ENCODE measurements around the gene PCID2. TPM values are rescaled to one million over a fixed set of nuclear protein-coding genes. Genes with fewer than 3 reads are reported as not detected.

The PCID2 gene
- total RNA-seq, 1 donor from 2014 or later = 44.9 TPM

GRCh38 chr13:113169277-113170272 lies 38.9 kb downstream of the PCID2 start:
- H3K27ac ChIP-seq = no peak overlapping the region
- no peak overlapping the region for H3K4me3 ChIP-seq
- intact Hi-C loops (cut with DNase I) = no loop called here
- no peak for DNase-seq (ENCODE audit: extremely low spot score in 2 of 2)
- TF ChIP-seq CTCF (IDR thresholded peaks at IDR 0.05) (no peak), POLR2A (IDR thresholded peaks at IDR 0.05) (no peak), POLR2AphosphoS5 (IDR thresholded peaks at IDR 0.05; ENCODE audit: insufficient read depth in 1 of 2, low read depth in 1 of 2) (no peak)
- no peaks in the 10 kb centered on the region for H3K4me1 ChIP-seq
- no peaks in the 10 kb centered on the region for H3K27me3 ChIP-seq
- no peaks in the 10 kb centered on the region for H3K9me3 ChIP-seq
- peaks cover 0 to 8% of the 10 kb centered on the region in 2 donors for H3K36me3 ChIP-seq

- DNase-seq (ENCODE audit: extremely low spot score in 2 of 2) = no peak
- Histone ChIP-seq H3K9me3 (no peaks in the 10 kb centered on the region), H3K36me3 (peaks cover 0 to 8% of the 10 kb centered on the region in 2 donors), H3K27me3 (no peaks in the 10 kb centered on the region), H3K4me3 (no peak overlapping the region), H3K27ac (no peak overlapping the region), H3K4me1 (no peaks in the 10 kb centered on the region)
- TF ChIP-seq POLR2AphosphoS5 (IDR thresholded peaks at IDR 0.05; ENCODE audit: insufficient read depth in 1 of 2, low read depth in 1 of 2) = no peak
- TF ChIP-seq CTCF (IDR thresholded peaks at IDR 0.05) = no peak
- no peak for TF ChIP-seq POLR2A (IDR thresholded peaks at IDR 0.05)
- intact Hi-C loops (cut with DNase I) = no loop called here
Measured at GRCh38 chr13:113168211-113168610, 40.3 kb downstream of the PCID2 start.

- H3K36me3 ChIP-seq = peaks cover 0 to 8% of the 10 kb centered on the region in 2 donors
- intact Hi-C loops (cut with DNase I) = no loop called here
- no peaks in the 10 kb centered on the region for H3K4me1 ChIP-seq
- H3K27ac ChIP-seq = no peak overlapping the region
- DNase-seq (ENCODE audit: extremely low spot score in 2 of 2) = no peak
- no peaks in the 10 kb centered on the region for H3K27me3 ChIP-seq
- H3K4me3 ChIP-seq = no peak overlapping the region
- no peak for TF ChIP-seq POLR2A (IDR thresholded peaks at IDR 0.05)
- no peak for TF ChIP-seq CTCF (IDR thresholded peaks at IDR 0.05)
- TF ChIP-seq POLR2AphosphoS5 (IDR thresholded peaks at IDR 0.05; ENCODE audit: insufficient read depth in 1 of 2, low read depth in 1 of 2) = no peak
- H3K9me3 ChIP-seq = no peaks in the 10 kb centered on the region
Measured at GRCh38 chr13:113167575-113167974, 40.9 kb downstream of the PCID2 start.

GRCh38 chr13:113167155-113167554 lies 41.3 kb downstream of the PCID2 start:
- Histone ChIP-seq H3K4me1 (no peaks in the 10 kb centered on the region), H3K9me3 (no peaks in the 10 kb centered on the region), H3K27me3 (no peaks in the 10 kb centered on the region), H3K36me3 (peaks cover 0 to 8% of the 10 kb centered on the region in 2 donors), H3K27ac (no peak overlapping the region), H3K4me3 (no peak overlapping the region)
- no peak for DNase-seq (ENCODE audit: extremely low spot score in 2 of 2)
- no peak for TF ChIP-seq POLR2A (IDR thresholded peaks at IDR 0.05)
- TF ChIP-seq CTCF (IDR thresholded peaks at IDR 0.05) = no peak
- TF ChIP-seq POLR2AphosphoS5 (IDR thresholded peaks at IDR 0.05; ENCODE audit: insufficient read depth in 1 of 2, low read depth in 1 of 2) = no peak
- intact Hi-C loops (cut with DNase I) = no loop called here

- Histone ChIP-seq H3K27me3 (no peaks in the 10 kb centered on the region), H3K4me1 (no peaks in the 10 kb centered on the region), H3K36me3 (peaks cover 0 to 4% of the 10 kb centered on the region in 2 donors), H3K4me3 (no peak overlapping the region), H3K9me3 (no peaks in the 10 kb centered on the region), H3K27ac (no peak overlapping the region)
- no peak for TF ChIP-seq CTCF (IDR thresholded peaks at IDR 0.05)
- no peak for TF ChIP-seq POLR2A (IDR thresholded peaks at IDR 0.05)
- TF ChIP-seq POLR2AphosphoS5 (IDR thresholded peaks at IDR 0.05; ENCODE audit: insufficient read depth in 1 of 2, low read depth in 1 of 2) = no peak
- DNase-seq (ENCODE audit: extremely low spot score in 2 of 2) = no peak
- intact Hi-C loops (cut with DNase I) = no loop called here
Measured at GRCh38 chr13:113166681-113167080, 41.8 kb downstream of the PCID2 start.
